Kidney glomerular epithelial cell (primary cell): ENCODE data around the gene MOB2.
A peak's percentile ranks its signal among the peaks of the same experiment; 100 is the strongest.

Source experiments
- DNase-seq: peaks from one replicate; lab custom pipeline; 2025; lab: John Stamatoyannopoulos, UW

MOB2 gene

GRCh38 chr11:1486054-1486825, at the start of gene MOB2:
TSS of gene MOB2 (minus strand) at chr11:1486779. CDS start at chr11:1486556, 223 bp downstream.
- peak; percentile 9 for DNase-seq

- no peak for DNase-seq
These were observed 48.1 kb upstream of the MOB2 start for GRCh38 chr11:1534682-1535081.

- no peak for DNase-seq
These were observed 47.6 kb upstream of the MOB2 start for GRCh38 chr11:1534171-1534570.

- no peak for DNase-seq
These were observed 46.8 kb upstream of the MOB2 start for GRCh38 chr11:1533342-1533725.

GRCh38 chr11:1532606-1533341, 46.2 kb upstream of the MOB2 start:
- peak; percentile 53 for DNase-seq

GRCh38 chr11:1532014-1532586, 45.5 kb upstream of the MOB2 start:
- no peak for DNase-seq

GRCh38 chr11:1531449-1532013, 45.0 kb upstream of the MOB2 start:
- no peak for DNase-seq

GRCh38 chr11:1530686-1531448, 44.3 kb upstream of the MOB2 start:
- no peak for DNase-seq

GRCh38 chr11:1529774-1530173, 43.2 kb upstream of the MOB2 start:
- no peak for DNase-seq

- DNase-seq = no peak
These were observed 42.7 kb upstream of the MOB2 start for GRCh38 chr11:1529286-1529685.

GRCh38 chr11:1528710-1529109, 42.1 kb upstream of the MOB2 start:
- DNase-seq = no peak

GRCh38 chr11:1526785-1527184, 40.2 kb upstream of the MOB2 start:
- DNase-seq = no peak

- no peak for DNase-seq
These were observed 37.2 kb upstream of the MOB2 start for GRCh38 chr11:1523779-1524178.

- no peak for DNase-seq
These were observed 36.5 kb upstream of the MOB2 start for GRCh38 chr11:1523077-1523476.

GRCh38 chr11:1522081-1522424, 35.5 kb upstream of the MOB2 start:
- no peak for DNase-seq

- no peak for DNase-seq
These were observed 35.0 kb upstream of the MOB2 start for GRCh38 chr11:1521382-1522080.

GRCh38 chr11:1520663-1521267, 34.2 kb upstream of the MOB2 start:
- no peak for DNase-seq

- no peak for DNase-seq
These were observed 33.7 kb upstream of the MOB2 start for GRCh38 chr11:1520209-1520662.

- no peak for DNase-seq
These were observed 32.7 kb upstream of the MOB2 start for GRCh38 chr11:1519028-1520010.

- no peak for DNase-seq
These were observed 31.7 kb upstream of the MOB2 start for GRCh38 chr11:1518301-1518700.
